H1 (cell line): ENCODE measurements around the gene CPXM1. TPM values are rescaled to one million over a fixed set of nuclear protein-coding genes. Genes with fewer than 3 reads are reported as not detected.
"Not testable (repeated sequence)": the region's sequence is repeated elsewhere in the genome, so short reads cannot be mapped to it uniquely, and the experiment has no call there.

Experiments
- CTCF ChIA-PET: fragments of 300-600 bp; sonication (Branson Sonifier 250); formaldehyde crosslinking; loops from one replicate; lab custom pipeline; 2021; ENCODE audit not compliant: partially characterized antibody; lab: Charles Lee
- POLR2A ChIA-PET: fragments of 300-600 bp; sonication (Branson Sonifier 250); formaldehyde crosslinking; loops from one replicate; lab custom pipeline; 2021; ENCODE audit warnings: inconsistent platforms; ENCODE audit not compliant: partially characterized antibody; lab: Charles Lee
- DNase-seq, 2 experiments: peaks; one replicate each; pipeline versions ENCODE4 v3.0.0 to v3.0.0-alpha.2; 2010 to 2022; ENCODE audit warnings: low spot score in 2 of 2, low read depth in 1 of 2, mixed read lengths in 1 of 2
- FAIRE-seq: peaks from 2 replicates; lab custom pipeline; 2011; peaks lifted over from hg19 to GRCh38; lab: Jason Lieb, UNC
- H2AFZ ChIP-seq: 2 replicates; pipeline ENCODE4 v1.8.1; 2012; ENCODE audit warnings: low read length, inconsistent platforms
- H2AK5ac ChIP-seq: 2 replicates; pipeline ENCODE4 v1.6.1; 2013; ENCODE audit warnings: low read depth, low read length
- H2BK120ac ChIP-seq: replicated peaks from 2 replicates; pipeline ENCODE3; 2013; ENCODE audit warnings: low read depth, low read length, inconsistent platforms
- H2BK12ac ChIP-seq: 2 replicates; pipeline ENCODE4 v1.6.1; 2013; ENCODE audit warnings: low read depth, low read length
- H2BK15ac ChIP-seq: 2 replicates; pipeline ENCODE4 v1.6.1; 2013; ENCODE audit warnings: low read length
- H2BK20ac ChIP-seq: 2 replicates; pipeline ENCODE4 v1.6.1; 2013; ENCODE audit warnings: low read length
- H2BK5ac ChIP-seq: 2 replicates; pipeline ENCODE4 v1.6.1; 2013; ENCODE audit warnings: low read depth, low read length
- H3K14ac ChIP-seq: 2 replicates; pipeline ENCODE4 v1.6.1; 2013; ENCODE audit warnings: inconsistent platforms; ENCODE audit not compliant: insufficient read length
- H3K18ac ChIP-seq: 2 replicates; pipeline ENCODE4 v1.6.1; 2013; ENCODE audit warnings: low read length; ENCODE audit errors: extremely low read depth
- H3K23ac ChIP-seq: 2 replicates; pipeline ENCODE4 v1.6.1; 2013; ENCODE audit warnings: inconsistent platforms; ENCODE audit not compliant: insufficient read length
- H3K23me2 ChIP-seq: 2 replicates; pipeline ENCODE4 v1.6.1; 2013; ENCODE audit warnings: low read depth, low read length
- H3K27ac ChIP-seq: 2 replicates; pipeline ENCODE4 v1.6.1; 2011; ENCODE audit warnings: low read depth, low read length, inconsistent platforms
- H3K27me3 ChIP-seq, 4 experiments: replicated peaks in 1 of 4; 1 replicate in 1 of 4; 2 replicates in 3 of 4; pipeline versions ENCODE4 v1.6.1 to v1.8.1; 2011 to 2013; ENCODE audit warnings: low read length in 3 of 4, mild to moderate bottlenecking in 3 of 4, inconsistent platforms in 2 of 4, mixed read lengths in 2 of 4, moderate library complexity in 1 of 4; ENCODE audit not compliant: control insufficient read depth in 3 of 4, insufficient read depth in 3 of 4; ENCODE audit errors: extremely low read depth in 1 of 4
- H3K36me3 ChIP-seq, 4 experiments: 2 replicates each; pipeline versions ENCODE4 v1.6.1 to v1.8.1; 2011 to 2013; ENCODE audit warnings: mild to moderate bottlenecking in 4 of 4, low read length in 3 of 4, moderate library complexity in 2 of 4, control low read depth in 1 of 4, inconsistent platforms in 1 of 4; ENCODE audit not compliant: insufficient read depth in 4 of 4, control insufficient read depth in 2 of 4
- H3K4ac ChIP-seq: replicated peaks from 2 replicates; pipeline ENCODE3; 2013; ENCODE audit warnings: low read length, low read depth, mixed read lengths, inconsistent platforms; ENCODE audit not compliant: insufficient read length
- H3K4me1 ChIP-seq, 4 experiments: replicated peaks in 1 of 4; 1 replicate in 1 of 4; 2 replicates in 3 of 4; pipeline versions ENCODE4 v1.6.1 to v1.8.1; 2011 to 2013; ENCODE audit warnings: low read length in 3 of 4, inconsistent platforms in 2 of 4, mixed read lengths in 1 of 4; ENCODE audit not compliant: insufficient read depth in 4 of 4, control insufficient read depth in 3 of 4
- H3K4me2 ChIP-seq, 2 experiments: 2 replicates each; pipeline versions ENCODE4 v1.6.1 to v1.8.1; 2011 to 2013; ENCODE audit warnings: low read depth in 2 of 2, low read length in 2 of 2, control low read depth in 1 of 2, inconsistent platforms in 1 of 2, mild to moderate bottlenecking in 1 of 2; ENCODE audit not compliant: insufficient read depth in 1 of 2
- H3K4me3 ChIP-seq, 4 experiments: fragments of 200-600, 300-600 bp in 1 of 4; sonication (generic), shearing (Covaris generic), sonication (Bioruptor Twin) in 1 of 4; 2 replicates each; pipeline versions ENCODE4 v1.5.1 to v1.8.1; 2011 to 2016; ENCODE audit warnings: low read length in 4 of 4, low read depth in 3 of 4, control low read depth in 2 of 4, inconsistent platforms in 2 of 4, mild to moderate bottlenecking in 2 of 4, mixed read lengths in 1 of 4, moderate library complexity in 1 of 4; ENCODE audit not compliant: insufficient read depth in 2 of 4; ENCODE audit errors: extremely low read depth in 1 of 4
- H3K56ac ChIP-seq: replicated peaks from 2 replicates; pipeline ENCODE3; 2013; ENCODE audit warnings: low read depth, mild to moderate bottlenecking, mixed read lengths, low read length, inconsistent platforms; ENCODE audit not compliant: insufficient read length
- H3K79me1 ChIP-seq: 2 replicates; pipeline ENCODE4 v1.6.1; 2013; ENCODE audit warnings: low read depth, low read length, control low read depth
- H3K79me2 ChIP-seq, 2 experiments: 2 replicates each; pipeline versions ENCODE4 v1.6.1 to v1.8.1; 2012 to 2013; ENCODE audit warnings: low read length in 2 of 2, mild to moderate bottlenecking in 2 of 2, inconsistent platforms in 1 of 2; ENCODE audit not compliant: insufficient read depth in 2 of 2, control insufficient read depth in 1 of 2
- H3K9ac ChIP-seq, 4 experiments: replicated peaks in 1 of 4; 1 replicate in 1 of 4; 2 replicates in 3 of 4; pipeline versions ENCODE4 v1.6.1 to v1.8.1; 2011 to 2013; ENCODE audit warnings: low read depth in 3 of 4, low read length in 3 of 4, control low read depth in 2 of 4, mild to moderate bottlenecking in 2 of 4, moderate library complexity in 2 of 4, inconsistent platforms in 1 of 4; ENCODE audit errors: extremely low read depth in 1 of 4
- H3K9me3 ChIP-seq, 2 experiments: 2 replicates each; pipeline versions ENCODE4 v1.6.1 to v1.8.1; 2012 to 2013; ENCODE audit warnings: mild to moderate bottlenecking in 2 of 2, moderate library complexity in 2 of 2, control low read depth in 1 of 2, inconsistent platforms in 1 of 2, low read depth in 1 of 2, low read length in 1 of 2, mixed read lengths in 1 of 2; ENCODE audit not compliant: insufficient read depth in 2 of 2
- H4K20me1 ChIP-seq, 2 experiments: replicated peaks in 1 of 2; 2 replicates each; pipeline versions ENCODE3 to v1.8.1; 2011 to 2013; ENCODE audit warnings: inconsistent platforms in 2 of 2, low read length in 2 of 2, mild to moderate bottlenecking in 1 of 2; ENCODE audit not compliant: insufficient read depth in 2 of 2, control insufficient read depth in 1 of 2
- H4K5ac ChIP-seq: 2 replicates; pipeline ENCODE4 v1.6.1; 2013; ENCODE audit warnings: low read length, low read depth, mixed read lengths, inconsistent platforms; ENCODE audit not compliant: insufficient read length
- H4K8ac ChIP-seq: 2 replicates; pipeline ENCODE4 v1.8.0; 2013; ENCODE audit warnings: mild to moderate bottlenecking, moderate library complexity, low read length, inconsistent platforms; ENCODE audit not compliant: insufficient read depth; ENCODE audit errors: extremely low read depth
- H4K91ac ChIP-seq: replicated peaks from 2 replicates; pipeline ENCODE3; 2013; ENCODE audit warnings: low read length, mixed read lengths, inconsistent platforms; ENCODE audit not compliant: insufficient read length
- WGBS, 2 experiments: shearing (Covaris generic) in 1 of 2; methylation state at CpG; one replicate each; pipeline versions ENCODE4 v1.1.6 to v1.1.7; 2013 to 2015; ENCODE audit warnings: low lambda C conversion rate in 2 of 2, mixed read lengths in 2 of 2, inconsistent platforms in 1 of 2, low coverage in 1 of 2, missing lambda C conversion rate in 1 of 2; ENCODE audit not compliant: insufficient replicate concordance in 2 of 2, insufficient coverage in 1 of 2, insufficient read length in 1 of 2; ENCODE audit errors: extremely low coverage in 1 of 2, missing lambda C conversion rate in 1 of 2; 5-methylcytosine and 5-hydroxymethylcytosine counted together
- polyA plus RNA-seq, 7 experiments: library from polyadenylated mRNA; depleted of rRNA in 3 of 7; stranded (reverse) in 5 of 7; unstranded in 2 of 7; fragments of >200 nt in 5 of 7; fragments of 200-250 nt in 2 of 7; gene quantifications; 1 replicate in 5 of 7; 2 replicates in 1 of 7; 4 replicates in 1 of 7; pipeline versions ENCODE4 v1.2.1 to v1.2.3, GENCODE V29; 2011 to 2013; ENCODE audit warnings: missing spikeins in 2 of 7, mixed read lengths in 2 of 7
- total RNA-seq: library from RNA; stranded (reverse); fragmentation: NEBNext Ultra II Directional; extraction: Animal tissue kit (Norgen Biotek cat#: 25700); gene quantifications from 2 replicates; pipeline ENCODE4 v1.2.1, GENCODE V29; 2021

CPXM1 gene
- total and polyA plus RNA-seq, 2 of the 8 experiments (the other 6 are each of a cell fraction or from before 2014, with no cell fraction given) = 31.3 to 81.9 TPM

- H4K91ac ChIP-seq, H2AK5ac ChIP-seq, H2BK15ac ChIP-seq, H3K27ac ChIP-seq, H4K8ac ChIP-seq, FAIRE-seq, H3K14ac ChIP-seq, H3K4me1 ChIP-seq, H3K4me3 ChIP-seq, CTCF ChIA-PET, H4K5ac ChIP-seq, H3K79me2 ChIP-seq, H3K18ac ChIP-seq, H3K4me2 ChIP-seq, H3K27me3 ChIP-seq, H2AFZ ChIP-seq, DNase-seq, H3K23me2 ChIP-seq, H3K56ac ChIP-seq, H3K9me3 ChIP-seq, H2BK120ac ChIP-seq, POLR2A ChIA-PET, H2BK20ac ChIP-seq, H3K36me3 ChIP-seq, H3K23ac ChIP-seq, H2BK5ac ChIP-seq, H4K20me1 ChIP-seq, H3K4ac ChIP-seq, H2BK12ac ChIP-seq, H3K9ac ChIP-seq, H3K79me1 ChIP-seq: not testable (repeated sequence)
- WGBS, 2 experiments = 82% methylated on average over 2 of the region's 7 CpGs; no CpG with 5 or more reads in 1 of the 2 experiments
Observed at GRCh38 chr20:2831206-2831605, 30.8 kb upstream of the CPXM1 start.
